Measurements from ENCODE around the gene FAM114A2.

The FAM114A2 gene

GRCh38 chr5:154053468-154053867 is 14.8 kb upstream of the FAM114A2 start:
- no peak for DNase-seq (ENCODE audit: low read depth)
- no peak for TF ChIP-seq CTCF (IDR thresholded peaks at IDR 0.05; ENCODE audit: insufficient read depth, low read depth, low read length, missing control alignments)
- no peak overlapping the region for H3K4me3 ChIP-seq (ENCODE audit: low read length)

- TF ChIP-seq CTCF (IDR thresholded peaks at IDR 0.05; ENCODE audit: insufficient read depth, low read depth, low read length, missing control alignments), result no peak
- no peak overlapping the region for H3K4me3 ChIP-seq (ENCODE audit: low read length)
- DNase-seq (ENCODE audit: low read depth), result no peak
These were observed 10.9 kb upstream of the FAM114A2 start for GRCh38 chr5:154049636-154050035.

- no peak overlapping the region for H3K4me3 ChIP-seq (ENCODE audit: low read length)
- no peak for DNase-seq (ENCODE audit: low read depth)
- no peak for TF ChIP-seq CTCF (IDR thresholded peaks at IDR 0.05; ENCODE audit: insufficient read depth, low read depth, low read length, missing control alignments)
These were observed 8.6 kb upstream of the FAM114A2 start for GRCh38 chr5:154047324-154047723.

- DNase-seq (ENCODE audit: low read depth), result no peak
- no peak for TF ChIP-seq CTCF (IDR thresholded peaks at IDR 0.05; ENCODE audit: insufficient read depth, low read depth, low read length, missing control alignments)
- H3K4me3 ChIP-seq (ENCODE audit: low read length), result no peak overlapping the region
These were observed 7.8 kb upstream of the FAM114A2 start for GRCh38 chr5:154046486-154046885.

GRCh38 chr5:154044581-154044980 is 5.9 kb upstream of the FAM114A2 start:
- DNase-seq (ENCODE audit: low read depth), result no peak
- H3K4me3 ChIP-seq (ENCODE audit: low read length), result no peak overlapping the region
- no peak for TF ChIP-seq CTCF (IDR thresholded peaks at IDR 0.05; ENCODE audit: insufficient read depth, low read depth, low read length, missing control alignments)

- DNase-seq (ENCODE audit: low read depth), result no peak
- no peak overlapping the region for H3K4me3 ChIP-seq (ENCODE audit: low read length)
- TF ChIP-seq CTCF (IDR thresholded peaks at IDR 0.05; ENCODE audit: insufficient read depth, low read depth, low read length, missing control alignments), result no peak
These were observed 5.4 kb upstream of the FAM114A2 start for GRCh38 chr5:154044099-154044498.

GRCh38 chr5:154042766-154043165 is 4.1 kb upstream of the FAM114A2 start:
- no peak for DNase-seq (ENCODE audit: low read depth)
- no peak for TF ChIP-seq CTCF (IDR thresholded peaks at IDR 0.05; ENCODE audit: insufficient read depth, low read depth, low read length, missing control alignments)
- no peak overlapping the region for H3K4me3 ChIP-seq (ENCODE audit: low read length)
